ENCODE data around the gene POLR3E.

The POLR3E gene

GRCh38 chr16:22383827-22384226, 86.6 kb downstream of the POLR3E start:
- Histone ChIP-seq H3F3A (ENCODE audit: control insufficient read depth, insufficient read depth) (peaks cover 3% of the 10 kb centered on the region), H4K20me1 (ENCODE audit: control insufficient read depth, insufficient read depth, low read depth, low read length) (no peaks in the 10 kb centered on the region), H3K9me2 (replicated peaks; ENCODE audit: control insufficient read depth, low read length) (no peaks in the 10 kb centered on the region), H3K27ac (ENCODE audit: low read depth, low read length) (no peak overlapping the region), H3K27me3 (ENCODE audit: control insufficient read depth, low read length) (no peaks in the 10 kb centered on the region), H3K4me1 (ENCODE audit: control insufficient read depth, low read length) (peaks cover 12% of the 10 kb centered on the region), H3K4me3 (ENCODE audit: low read length) (no peak overlapping the region), H3K36me3 (ENCODE audit: control insufficient read depth, low read length) (no peaks in the 10 kb centered on the region), H3K9me3 (ENCODE audit: control insufficient read depth, insufficient read depth, low read length) (no peaks in the 10 kb centered on the region), H3K79me2 (ENCODE audit: control insufficient read depth, low read length) (no peaks in the 10 kb centered on the region), H3K4me2 (ENCODE audit: low read length) (no peak overlapping the region)
- TF ChIP-seq, protein P1, sequence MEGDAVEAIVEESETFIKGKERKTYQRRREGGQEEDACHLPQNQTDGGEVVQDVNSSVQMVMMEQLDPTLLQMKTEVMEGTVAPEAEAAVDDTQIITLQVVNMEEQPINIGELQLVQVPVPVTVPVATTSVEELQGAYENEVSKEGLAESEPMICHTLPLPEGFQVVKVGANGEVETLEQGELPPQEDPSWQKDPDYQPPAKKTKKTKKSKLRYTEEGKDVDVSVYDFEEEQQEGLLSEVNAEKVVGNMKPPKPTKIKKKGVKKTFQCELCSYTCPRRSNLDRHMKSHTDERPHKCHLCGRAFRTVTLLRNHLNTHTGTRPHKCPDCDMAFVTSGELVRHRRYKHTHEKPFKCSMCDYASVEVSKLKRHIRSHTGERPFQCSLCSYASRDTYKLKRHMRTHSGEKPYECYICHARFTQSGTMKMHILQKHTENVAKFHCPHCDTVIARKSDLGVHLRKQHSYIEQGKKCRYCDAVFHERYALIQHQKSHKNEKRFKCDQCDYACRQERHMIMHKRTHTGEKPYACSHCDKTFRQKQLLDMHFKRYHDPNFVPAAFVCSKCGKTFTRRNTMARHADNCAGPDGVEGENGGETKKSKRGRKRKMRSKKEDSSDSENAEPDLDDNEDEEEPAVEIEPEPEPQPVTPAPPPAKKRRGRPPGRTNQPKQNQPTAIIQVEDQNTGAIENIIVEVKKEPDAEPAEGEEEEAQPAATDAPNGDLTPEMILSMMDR (IDR thresholded peaks at IDR 0.05; ENCODE audit: low read depth, low read length, poor library complexity, severe bottlenecking) = no peak
- no peak for TF ChIP-seq EZH2phosphoT487 (IDR thresholded peaks at IDR 0.05; ENCODE audit: borderline replicate concordance, low read length)

Measured in DOHH2 (cell line).